GM19035 (cell line): Measurements from ENCODE around the gene SPHK1.
A peak's percentile ranks its signal among the peaks of the same experiment; 100 is the strongest.
"Not testable (repeated sequence)": the region's sequence is repeated elsewhere in the genome, so short reads cannot be mapped to it uniquely, and the experiment has no call there.

ENCODE experiments used
- ATAC-seq: cut with Tn5 transposase; IDR thresholded peaks from one replicate; pipeline ENCODE4 v1.9.1; 2021; ENCODE audit not compliant: unreplicated experiment

The SPHK1 gene, protein sequence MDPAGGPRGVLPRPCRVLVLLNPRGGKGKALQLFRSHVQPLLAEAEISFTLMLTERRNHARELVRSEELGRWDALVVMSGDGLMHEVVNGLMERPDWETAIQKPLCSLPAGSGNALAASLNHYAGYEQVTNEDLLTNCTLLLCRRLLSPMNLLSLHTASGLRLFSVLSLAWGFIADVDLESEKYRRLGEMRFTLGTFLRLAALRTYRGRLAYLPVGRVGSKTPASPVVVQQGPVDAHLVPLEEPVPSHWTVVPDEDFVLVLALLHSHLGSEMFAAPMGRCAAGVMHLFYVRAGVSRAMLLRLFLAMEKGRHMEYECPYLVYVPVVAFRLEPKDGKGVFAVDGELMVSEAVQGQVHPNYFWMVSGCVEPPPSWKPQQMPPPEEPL

DNA sequence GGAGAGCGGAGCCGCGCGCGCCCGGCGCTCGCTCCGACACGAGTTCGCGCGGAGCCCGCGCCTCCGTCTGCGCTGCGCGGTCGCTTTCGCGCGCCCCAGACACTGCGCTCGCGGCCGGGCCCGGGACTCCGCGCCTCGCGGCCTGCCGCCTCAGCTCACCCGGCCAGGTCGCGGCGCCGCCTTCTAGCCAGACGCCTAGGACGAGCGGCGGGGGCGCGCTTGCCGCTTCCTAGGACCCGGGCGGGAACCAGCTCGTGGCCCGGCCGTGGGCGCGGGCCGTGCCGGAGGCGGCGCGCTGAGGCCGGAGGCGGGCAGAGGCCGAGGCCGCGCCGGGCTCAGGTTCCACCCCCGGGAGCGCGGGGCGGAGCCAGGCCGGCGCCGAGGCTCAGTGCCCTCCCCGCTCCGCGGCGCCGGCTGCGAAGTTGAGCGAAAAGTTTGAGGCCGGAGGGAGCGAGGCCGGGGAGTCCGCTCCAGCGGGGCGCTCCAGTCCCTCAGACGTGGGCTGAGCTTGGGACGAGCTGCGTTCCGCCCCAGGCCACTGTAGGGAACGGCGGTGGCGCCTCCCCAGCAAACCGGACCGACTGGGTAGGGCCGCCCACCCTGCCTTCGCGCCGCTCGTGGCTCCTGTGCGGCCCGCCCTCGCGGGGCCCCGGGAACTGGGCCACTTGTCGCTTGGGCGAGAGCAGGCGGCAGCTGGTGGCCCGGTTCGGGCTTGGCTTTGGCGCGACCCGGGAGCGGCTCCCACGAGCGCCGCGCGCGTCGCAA lies at the start of gene SPHK1:
Gene SPHK1 (plus strand): TSS at position 388 of the 765 bp plus-strand sequence. CDS start 1,036 bp downstream, outside the sequence.
- peak; percentile 67 for ATAC-seq

DNA sequence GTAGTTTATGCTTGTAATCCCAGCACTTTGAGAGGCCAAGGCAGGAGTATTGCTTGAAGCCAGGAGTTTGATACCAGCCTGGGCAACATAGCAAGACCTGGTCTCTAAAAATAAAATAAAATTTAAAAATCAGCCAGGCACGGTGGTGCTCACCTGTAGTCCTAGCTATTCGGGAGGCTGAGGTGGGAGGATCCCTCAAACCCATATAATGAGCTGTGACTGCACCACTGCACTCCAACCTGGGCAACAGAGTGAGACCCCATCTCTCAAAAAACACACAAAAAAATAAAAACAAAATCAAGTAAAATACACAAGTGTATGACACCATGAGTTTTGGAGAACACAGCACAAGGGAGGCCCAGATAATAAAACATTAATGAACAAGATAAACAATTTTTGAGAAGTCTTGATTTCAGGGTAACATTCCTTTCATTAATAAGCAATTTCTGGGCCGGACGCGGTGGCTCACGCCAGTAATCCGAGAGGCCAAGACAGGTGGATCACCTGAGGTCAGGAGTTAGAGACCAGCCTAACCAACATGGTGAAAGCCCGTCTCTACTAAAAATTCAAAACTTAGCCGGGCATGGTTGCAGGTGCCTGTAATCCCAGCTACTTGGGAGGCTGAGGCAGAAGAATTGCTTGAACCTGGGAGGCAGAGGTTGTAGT lies 48.6 kb upstream of the SPHK1 start:
- no peak for ATAC-seq

DNA sequence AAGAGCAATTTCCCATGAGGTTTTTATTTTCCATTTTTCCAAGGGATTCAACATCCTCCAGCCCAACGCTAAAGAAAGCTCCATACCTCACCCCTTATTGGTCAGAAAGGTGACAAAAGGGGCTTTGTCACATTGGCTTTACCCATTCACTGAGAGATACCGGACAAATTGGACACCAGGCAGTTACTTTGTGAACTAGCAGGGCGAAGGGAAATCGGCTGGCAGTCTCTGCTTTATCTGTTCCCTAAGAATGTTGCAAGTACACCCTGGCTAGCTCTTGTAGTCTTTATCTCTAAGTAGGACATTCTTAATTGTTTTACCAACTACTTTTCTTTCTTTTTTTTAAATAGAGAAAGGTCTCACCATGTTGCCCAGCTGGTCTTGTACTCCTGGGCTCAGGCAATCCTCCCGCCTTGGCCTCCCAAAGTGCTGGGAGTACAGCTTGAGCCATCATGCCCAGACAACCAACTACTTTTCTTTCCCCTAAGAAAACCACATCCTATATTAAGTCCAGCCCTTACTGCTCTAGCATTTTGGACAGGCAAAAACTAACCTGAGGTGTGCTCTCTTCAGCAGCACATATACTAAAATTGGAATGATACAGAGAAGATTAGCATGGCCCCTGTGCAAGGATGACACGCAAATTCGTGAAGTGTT lies 47.5 kb upstream of the SPHK1 start:
- ATAC-seq = no peak

DNA sequence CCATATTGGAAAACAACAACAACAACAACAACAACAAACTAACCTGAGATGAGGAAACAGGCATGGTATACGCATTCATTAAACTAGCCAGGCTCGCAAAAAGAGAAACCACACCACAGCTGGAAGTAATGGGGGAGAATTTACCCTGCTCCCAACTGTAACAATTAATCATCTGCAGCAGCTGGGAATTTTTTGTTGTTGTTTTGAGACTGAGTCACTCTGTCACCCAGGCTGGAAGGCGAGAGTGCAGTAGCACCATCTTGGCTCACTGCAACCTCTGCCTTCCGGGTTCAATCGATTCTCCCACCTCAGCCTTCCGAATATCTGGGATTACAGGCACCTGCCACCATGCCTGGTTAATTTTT lies 47.0 kb upstream of the SPHK1 start:
- ATAC-seq = no peak

DNA sequence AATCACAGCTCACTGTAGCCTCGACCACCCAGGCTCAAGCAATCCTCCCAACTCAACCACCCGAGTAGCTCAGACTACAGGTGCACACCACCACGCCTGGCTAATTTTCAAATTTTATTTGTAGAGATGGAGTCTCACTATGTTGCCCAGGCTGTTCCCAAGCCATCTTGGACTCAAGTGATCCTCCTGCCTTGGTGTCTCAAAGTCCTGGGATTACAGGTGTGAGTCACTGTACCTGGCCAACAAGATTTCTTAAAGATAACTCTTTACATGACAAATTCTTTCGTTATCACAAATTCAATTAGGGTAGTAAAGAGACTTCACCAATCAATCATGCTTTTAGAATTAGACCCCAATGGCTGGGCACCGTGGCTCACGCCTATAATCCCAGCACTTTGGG lies 43.1 kb upstream of the SPHK1 start:
- no peak for ATAC-seq

DNA sequence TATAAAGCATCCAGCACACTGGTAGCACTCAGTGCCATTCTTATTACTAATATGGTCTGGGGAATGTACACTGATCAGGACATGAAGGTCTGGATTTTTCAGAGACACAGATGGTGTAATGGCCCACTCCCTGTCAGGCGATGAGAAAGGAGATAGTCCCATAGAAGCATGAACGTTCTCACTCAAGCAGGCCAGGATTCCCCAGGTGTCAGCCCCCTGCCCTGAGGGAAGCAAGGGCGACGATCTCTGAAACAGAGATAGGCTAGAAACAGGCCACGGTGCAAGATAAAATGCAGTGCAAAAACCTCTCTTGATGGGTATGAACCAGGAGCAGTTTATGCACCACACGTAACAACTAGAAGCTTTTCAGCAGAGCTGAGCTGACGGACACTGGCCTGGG lies 41.3 kb upstream of the SPHK1 start:
- no peak for ATAC-seq

DNA sequence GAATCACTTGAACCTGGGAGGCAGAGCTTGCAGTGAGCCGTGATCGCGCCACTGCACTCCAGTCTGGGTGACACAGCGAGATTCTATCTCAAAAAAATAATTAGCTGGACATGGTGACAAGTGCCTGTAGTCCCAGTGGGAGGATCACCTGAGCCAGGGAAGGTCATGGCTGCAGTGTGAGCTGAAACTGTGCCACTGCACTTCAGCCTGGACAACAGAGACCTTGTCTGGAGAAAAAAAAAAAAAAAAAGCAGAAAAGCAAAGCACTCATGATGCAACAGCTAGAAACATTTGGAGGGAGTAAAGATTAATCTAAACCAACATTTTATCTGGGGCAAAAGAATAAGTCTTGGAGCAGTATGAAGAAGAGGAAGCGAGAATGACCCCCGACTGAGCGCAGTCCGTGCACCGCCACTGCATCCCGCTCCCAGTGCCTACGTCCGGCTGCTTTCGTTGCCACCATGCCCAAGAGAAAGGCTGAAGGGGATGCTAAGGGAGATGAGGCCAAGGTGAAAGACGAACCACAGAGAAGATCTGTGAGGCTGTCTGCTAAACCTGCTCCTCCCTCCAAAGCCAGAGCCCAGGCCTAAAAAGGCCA lies 38.9 kb upstream of the SPHK1 start:
- ATAC-seq = no peak

DNA sequence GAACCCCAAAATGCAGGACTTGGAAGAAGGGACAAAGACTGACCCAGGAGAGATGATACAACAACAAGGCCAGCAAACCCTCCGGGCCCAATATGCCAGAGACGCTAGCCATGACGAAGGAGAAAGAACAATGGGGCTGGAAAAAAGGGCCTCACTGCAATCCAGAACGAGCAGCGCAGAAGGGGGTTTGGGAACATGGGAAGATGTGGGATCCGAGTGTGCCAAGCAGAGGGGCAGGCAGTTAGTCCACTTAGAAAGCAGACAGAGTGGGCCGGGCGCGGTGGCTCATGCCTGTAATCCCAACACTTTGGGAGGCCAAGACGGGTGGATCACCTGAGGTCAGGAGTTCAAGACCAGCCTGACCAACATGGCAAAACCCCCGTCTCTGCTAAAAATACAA lies 37.5 kb upstream of the SPHK1 start:
- ATAC-seq = not testable (repeated sequence)

DNA sequence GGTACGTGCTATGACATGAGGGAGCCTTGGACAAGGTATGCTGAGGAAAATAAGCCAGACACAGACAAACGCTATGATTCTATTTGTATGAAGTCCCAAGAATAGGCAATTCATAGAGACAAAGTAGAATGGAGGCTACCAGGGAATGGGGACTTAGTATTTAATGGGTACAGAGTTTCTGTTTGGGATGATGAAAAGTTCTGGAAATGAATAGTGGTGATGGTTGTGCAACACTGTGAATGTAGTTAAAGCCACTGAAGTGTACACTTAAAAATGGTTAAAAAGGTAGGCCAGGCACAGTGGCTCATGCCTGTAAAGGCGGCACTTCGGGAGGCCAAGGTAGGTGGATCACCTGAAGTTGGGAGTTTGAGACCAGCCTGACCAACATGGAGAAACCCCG lies 33.9 kb upstream of the SPHK1 start:
- ATAC-seq = no peak

DNA sequence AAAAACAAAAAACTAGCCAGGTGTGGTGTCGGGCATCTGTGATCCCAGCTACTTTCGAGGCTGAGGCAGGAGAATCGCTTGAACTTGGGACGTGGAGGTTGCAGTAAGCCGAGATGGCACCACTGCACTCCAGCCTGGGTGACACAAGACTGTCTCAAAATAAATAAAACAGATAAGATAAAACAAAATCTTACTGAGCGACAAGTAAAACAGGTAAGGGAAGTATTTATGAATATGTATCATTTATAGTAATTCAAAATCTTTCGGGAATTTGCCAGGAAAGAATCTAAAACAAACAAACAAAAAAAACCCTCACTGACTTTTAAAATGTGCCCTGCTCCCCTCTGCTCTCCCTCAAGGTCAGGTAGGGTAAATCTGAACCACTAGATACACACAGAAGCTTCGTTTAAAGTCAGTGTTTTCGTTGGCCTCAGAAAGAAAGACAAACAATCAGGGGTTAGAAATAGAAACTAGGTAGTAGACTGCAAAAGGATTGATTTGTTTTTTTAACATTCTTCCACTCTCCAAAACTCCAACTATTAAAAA lies 32.8 kb upstream of the SPHK1 start:
- no peak for ATAC-seq

DNA sequence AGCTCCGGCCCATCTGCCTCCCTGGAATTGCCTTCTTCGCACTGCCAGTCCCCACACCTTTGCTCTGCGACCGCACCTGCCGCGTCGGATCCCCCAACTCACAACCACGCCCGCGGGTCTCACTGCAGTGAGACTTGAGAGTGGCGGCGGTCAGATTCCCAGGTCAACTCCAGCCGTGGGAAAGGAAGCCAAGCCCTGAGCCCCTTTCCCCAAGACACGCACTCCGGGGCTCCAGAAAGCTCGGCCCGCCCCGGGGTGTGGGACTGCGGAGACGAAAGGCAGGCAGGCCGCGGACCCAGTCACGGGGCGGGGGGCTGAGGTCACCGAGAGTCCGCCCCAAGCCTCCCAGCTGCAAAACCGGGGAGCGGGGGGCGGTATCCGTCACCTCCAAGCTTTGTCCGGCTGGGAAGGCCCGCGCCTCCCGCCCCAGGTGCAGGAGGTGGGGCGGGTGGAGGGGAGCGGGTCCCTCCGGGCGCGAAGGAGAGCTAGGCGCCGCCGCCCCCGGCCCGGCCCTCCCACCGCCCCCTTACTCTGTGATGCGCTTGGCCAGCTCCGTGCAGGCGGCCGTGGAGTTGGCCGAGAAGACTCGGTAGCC lies 31.3 kb upstream of the SPHK1 start:
- ATAC-seq = peak; percentile 20

DNA sequence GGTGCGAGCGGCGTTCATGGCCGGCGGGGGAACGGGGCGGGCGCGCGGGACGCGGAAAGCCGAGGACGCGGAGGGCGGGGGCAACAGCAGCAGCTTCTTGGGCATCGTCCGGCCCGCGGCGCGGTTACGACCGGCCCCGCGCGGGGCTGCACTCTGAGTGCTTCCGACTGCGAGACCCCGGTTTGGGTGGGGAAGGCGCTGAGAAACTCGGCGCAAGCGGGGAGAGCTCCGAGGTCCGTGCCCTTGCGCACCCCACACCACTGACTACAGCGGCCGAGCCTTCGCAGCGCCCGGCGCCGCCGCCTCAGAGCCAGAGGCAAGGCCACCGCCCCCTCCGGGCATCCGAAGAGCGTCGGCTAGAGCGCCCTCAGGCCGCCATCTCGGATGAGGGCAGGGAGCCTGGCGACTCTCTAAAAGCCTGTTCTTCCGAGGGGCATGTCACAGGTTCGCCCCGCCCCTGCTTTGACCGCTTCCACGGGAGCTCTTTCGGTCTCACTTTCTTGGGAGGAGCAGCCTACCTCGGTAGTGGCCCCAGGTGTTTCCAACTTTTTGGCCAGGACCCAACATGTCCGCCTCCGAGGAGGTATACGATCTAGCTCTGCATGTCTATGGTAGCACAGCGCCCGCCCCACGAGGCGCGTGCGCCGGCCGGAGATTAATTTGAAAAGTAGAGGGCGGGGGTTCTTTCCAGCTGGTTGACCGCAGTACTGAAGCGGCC lies 30.7 kb upstream of the SPHK1 start, which contains the start of gene PRPSAP1:
Gene PRPSAP1 (minus strand): TSS at position 318 of the 718 bp plus-strand sequence. CDS start 213 bp downstream, at position 105.
- ATAC-seq = peak; percentile 89

DNA sequence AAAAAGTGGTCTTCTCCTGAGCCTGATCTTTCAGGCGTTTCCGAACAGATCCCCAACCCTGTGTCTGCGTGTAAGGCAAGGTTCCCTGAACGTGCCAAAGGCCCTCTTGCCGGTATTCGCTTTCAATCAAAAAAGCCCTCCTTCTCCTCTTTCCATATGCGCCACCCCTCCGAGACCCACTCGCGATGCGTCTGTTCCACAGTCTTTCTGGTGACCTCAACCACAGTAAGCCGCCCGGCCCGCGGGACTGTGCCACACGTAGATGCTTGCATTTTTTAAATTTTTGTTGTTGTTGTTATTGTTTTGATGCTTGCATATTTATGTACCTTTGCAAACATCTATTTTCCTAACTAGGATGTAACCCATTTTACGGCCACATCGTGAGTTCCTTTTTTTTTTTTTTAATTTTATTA lies 30.1 kb upstream of the SPHK1 start:
- no peak for ATAC-seq

DNA sequence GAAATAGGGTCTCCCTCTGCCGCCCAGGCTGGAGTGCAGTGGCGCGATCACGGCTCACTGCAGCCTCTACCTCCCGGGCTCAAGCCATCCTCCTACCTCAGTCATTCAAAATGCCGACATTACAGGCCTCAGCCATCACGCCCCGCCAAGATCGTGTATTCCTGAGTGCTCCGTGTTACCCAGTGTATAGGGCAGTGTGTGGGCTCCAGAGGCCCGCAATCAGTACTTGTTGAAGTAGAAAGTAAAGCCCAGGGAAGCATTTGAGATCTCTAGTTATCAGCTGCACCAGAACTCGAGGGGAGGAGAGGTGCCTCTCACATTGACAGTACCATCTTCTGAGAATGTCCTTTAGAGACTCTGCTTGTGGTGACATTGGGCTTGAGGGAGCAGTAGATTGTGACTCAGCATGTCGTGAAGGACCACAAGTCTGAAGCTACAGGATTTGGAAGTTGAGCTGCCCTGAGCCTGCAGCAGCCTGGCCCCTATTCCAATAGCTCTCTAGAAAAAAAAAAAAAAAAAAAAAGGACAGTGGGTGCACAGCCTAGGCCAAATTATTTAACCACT lies 29.6 kb upstream of the SPHK1 start:
- no peak for ATAC-seq

DNA sequence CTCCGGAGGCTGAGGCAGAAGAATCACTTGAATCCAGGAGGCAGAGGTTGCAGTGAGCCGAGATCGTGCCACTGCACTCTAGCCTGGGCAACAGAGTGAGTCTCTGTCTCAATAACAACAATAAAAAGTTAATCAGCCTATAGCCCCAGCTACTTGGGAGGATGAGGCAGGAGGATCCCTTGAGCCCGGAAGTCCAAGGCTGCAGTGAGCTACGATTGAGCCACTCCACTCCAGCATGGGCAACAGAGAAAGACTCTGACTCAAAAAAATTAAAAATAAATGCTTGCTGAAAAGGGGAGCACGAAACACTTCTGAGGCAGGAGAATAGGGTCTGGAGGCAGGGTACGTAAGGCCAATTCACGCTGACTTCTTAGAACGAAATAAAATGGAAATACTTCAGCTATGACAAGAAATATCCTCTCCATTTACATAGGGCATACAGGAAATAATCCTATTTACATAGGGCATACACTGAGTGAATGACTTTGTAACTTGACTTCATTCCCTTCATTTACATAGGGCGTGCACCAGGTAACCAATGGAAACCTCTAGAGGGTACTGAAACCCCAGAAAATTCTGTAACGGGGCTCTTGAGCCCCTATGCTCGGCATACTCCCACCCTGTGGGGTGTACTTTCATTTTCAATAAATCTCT lies 27.5 kb upstream of the SPHK1 start:
- ATAC-seq = no peak

DNA sequence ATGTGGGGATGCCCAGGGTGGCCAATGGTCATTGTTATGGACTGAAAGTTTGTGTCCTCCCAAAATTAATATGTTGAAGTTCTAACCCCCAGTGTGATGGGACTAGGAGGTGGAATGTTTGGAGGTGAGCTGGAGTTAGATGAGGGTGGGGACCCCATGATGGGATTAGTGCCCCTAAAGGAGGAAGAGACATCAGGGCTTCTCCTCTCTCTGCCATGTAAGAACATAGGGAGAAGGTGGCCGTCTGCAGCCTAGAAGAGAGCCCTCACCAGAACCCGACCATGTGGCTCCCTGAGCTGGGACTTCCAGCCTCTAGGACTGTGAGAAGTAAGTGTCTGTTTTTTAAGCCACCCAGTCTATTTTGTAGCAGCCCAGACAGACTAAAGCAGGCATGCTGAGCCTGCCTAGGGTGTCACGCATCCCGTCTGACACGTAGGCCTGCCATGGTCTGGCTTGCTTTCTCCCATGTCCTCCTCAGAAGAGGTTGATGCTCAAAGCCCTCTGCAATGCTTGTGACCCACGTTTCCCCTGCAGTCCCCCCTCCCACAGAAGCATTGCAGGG lies 26.7 kb upstream of the SPHK1 start:
- ATAC-seq = no peak

DNA sequence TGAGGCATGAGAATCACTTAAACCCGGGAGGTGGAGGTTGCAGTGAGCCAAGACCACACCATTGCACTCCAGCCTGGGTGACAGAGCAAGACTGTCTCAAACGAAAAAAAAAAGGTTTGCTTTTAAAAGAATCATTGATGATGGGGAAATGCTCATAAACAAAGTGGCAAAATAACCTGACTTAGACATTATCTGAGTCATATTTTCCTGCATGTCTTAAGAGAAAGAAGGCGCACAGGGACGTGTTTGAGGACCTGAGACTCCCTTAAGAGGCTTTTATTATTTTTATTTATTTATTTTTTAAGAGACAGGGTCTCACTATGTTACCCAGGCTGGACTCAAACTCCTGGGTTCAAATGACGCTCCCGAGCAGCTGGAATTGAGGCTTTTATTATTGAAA lies 25.0 kb upstream of the SPHK1 start:
- no peak for ATAC-seq

DNA sequence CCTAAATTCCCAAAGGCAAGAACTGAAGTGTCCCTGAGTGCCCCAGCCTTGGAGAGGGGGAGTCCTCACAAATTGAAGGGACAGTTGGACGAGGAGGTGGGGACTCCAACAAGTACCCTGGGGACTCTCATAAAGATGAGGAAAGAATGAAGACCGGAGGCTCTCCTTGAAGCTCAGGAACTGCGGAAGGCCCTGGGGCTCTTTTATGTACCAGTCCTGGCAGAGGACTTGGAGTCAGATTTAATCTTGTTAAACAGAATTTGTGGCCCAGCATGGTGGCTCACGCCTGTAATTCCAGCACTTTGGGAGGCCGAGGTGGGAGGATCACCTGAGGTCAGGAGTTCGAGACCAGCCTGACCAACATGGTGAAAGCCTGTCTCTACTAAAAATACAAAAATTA lies 24.6 kb upstream of the SPHK1 start:
- not testable (repeated sequence) for ATAC-seq
